GM12878 (cell line): ENCODE data around the gene SALL4. TPM values are rescaled to one million over a fixed set of nuclear protein-coding genes. Genes with fewer than 3 reads are reported as not detected.

Experiments used
- ATAC-seq: fragments of 200-7000 bp; cut with Tn5 transposase; 3 replicates; pipeline ENCODE4 v1.9.1; 2020; ENCODE audit warnings: mild to moderate bottlenecking, moderate library complexity
- BruUV-seq: library from RNA; stranded (reverse); fragments of 400-500 nt; replicated peaks from 2 replicates; lab custom pipeline; 2021; lab: Mats Ljungman, UMichigan
- CTCF ChIA-PET: fragments of 300-600 bp; sonication (Branson Sonifier 250); formaldehyde crosslinking; extraction: SDS; loops from one replicate; lab custom pipeline; 2021; ENCODE audit warnings: inconsistent platforms; lab: Yijun Ruan, JAX
- POLR2A ChIA-PET: fragments of 350-600 bp; formaldehyde crosslinking; extraction: SDS; loops from one replicate; lab custom pipeline; 2021; ENCODE audit warnings: inconsistent platforms; lab: Charles Lee
- RAD21 ChIA-PET: fragments of 300-600 bp; sonication (Branson Sonifier 250); formaldehyde crosslinking; loops from one replicate; lab custom pipeline; 2023; ENCODE audit warnings: antibody characterized with exemption; ENCODE audit not compliant: unreplicated experiment; lab: Charles Lee
- SMC1A ChIA-PET: fragments of 300-600 bp; sonication (Branson Sonifier 250); formaldehyde crosslinking; loops from one replicate; lab custom pipeline; 2023; ENCODE audit not compliant: unreplicated experiment, uncharacterized antibody; lab: Charles Lee
- DNase-seq: peaks from one replicate; pipeline ENCODE4 v3.0.0-alpha.2; 2011; ENCODE audit warnings: low read depth, low spot score
- FAIRE-seq: peaks from 3 replicates; lab custom pipeline; 2011; peaks lifted over from hg19 to GRCh38; lab: Jason Lieb, UNC
- H2AFZ ChIP-seq: 2 replicates; pipeline ENCODE4 v1.6.0; 2011; ENCODE audit warnings: low read depth, low read length, control low read depth; ENCODE audit not compliant: control insufficient read depth
- H3K27ac ChIP-seq: 2 replicates; pipeline ENCODE4 v1.5.1; 2011; ENCODE audit warnings: control low read depth; ENCODE audit not compliant: control insufficient read depth, insufficient read depth
- H3K27me3 ChIP-seq, 2 experiments: replicated peaks in 1 of 2; 2 replicates each; pipeline versions ENCODE4 v1.6.0 to v1.6.1; 2011; ENCODE audit warnings: low read length in 1 of 2; ENCODE audit not compliant: control insufficient read depth in 2 of 2, insufficient read depth in 2 of 2
- H3K36me3 ChIP-seq, 2 experiments: 2 replicates each; pipeline ENCODE4 v1.5.1; 2011; ENCODE audit warnings: low read length in 1 of 2; ENCODE audit not compliant: control insufficient read depth in 2 of 2, insufficient read depth in 2 of 2
- H3K4me1 ChIP-seq: 2 replicates; pipeline ENCODE4 v1.6.1; 2011; ENCODE audit warnings: mild to moderate bottlenecking, low read length, moderate library complexity, mixed read lengths; ENCODE audit not compliant: control insufficient read depth, insufficient read depth
- H3K4me2 ChIP-seq: 2 replicates; pipeline ENCODE4 v1.6.0; 2011; ENCODE audit warnings: control low read depth; ENCODE audit not compliant: control insufficient read depth, insufficient read depth
- H3K4me3 ChIP-seq: fragments of 200-600 bp; sonication (generic); 2 replicates; pipeline ENCODE4 v1.5.1; 2016
- H3K79me2 ChIP-seq: 2 replicates; pipeline ENCODE4 v1.6.0; 2011; ENCODE audit warnings: low read length; ENCODE audit not compliant: control insufficient read depth, insufficient read depth
- H3K9ac ChIP-seq: 2 replicates; pipeline ENCODE4 v1.8.0; 2011; ENCODE audit warnings: low read length, control low read depth, mixed read lengths; ENCODE audit not compliant: control insufficient read depth, insufficient read depth
- H3K9me3 ChIP-seq: replicated peaks from 3 replicates; pipeline ENCODE4 v1.5.1; 2011; ENCODE audit warnings: mild to moderate bottlenecking, low read length; ENCODE audit not compliant: control insufficient read depth, insufficient read depth
- H4K20me1 ChIP-seq: 2 replicates; pipeline ENCODE4 v1.6.0; 2011; ENCODE audit not compliant: control insufficient read depth, insufficient read depth
- CBX5 ChIP-seq: sonication (generic); IDR thresholded peaks from 2 replicates; pipeline ENCODE4 v1.6.1; 2016; ENCODE audit warnings: low read depth, moderate library complexity, mild to moderate bottlenecking, inconsistent platforms
- EED ChIP-seq: sonication (generic); IDR thresholded peaks from 2 replicates; pipeline ENCODE4 v1.6.1; 2016; ENCODE audit warnings: antibody characterized with exemption, low read depth
- ETV6 ChIP-seq, 2 experiments: fragments of 450-650 bp in 1 of 2; IDR thresholded peaks in 1 of 2; conservative IDR thresholded peaks in 1 of 2; 2 replicates each; pipeline ENCODE4 v1.6.1; 2014; ENCODE audit warnings: antibody characterized with exemption in 1 of 2, borderline replicate concordance in 1 of 2, low read depth in 1 of 2, mild to moderate bottlenecking in 1 of 2, moderate library complexity in 1 of 2
- POU2F2 ChIP-seq: IDR thresholded peaks from 3 replicates; pipeline ENCODE4 v1.6.1; 2011; ENCODE audit warnings: low read depth, mild to moderate bottlenecking, low read length, borderline replicate concordance
- TCF12 ChIP-seq: IDR thresholded peaks from 2 replicates; pipeline ENCODE4 v1.6.1; 2011; ENCODE audit warnings: low read depth, mild to moderate bottlenecking, low read length
- YY1 ChIP-seq: IDR thresholded peaks from 2 replicates; pipeline ENCODE4 v1.6.1; 2011; ENCODE audit warnings: low read depth, mild to moderate bottlenecking, low read length
- ZBTB40 ChIP-seq: fragments of 450-650 bp; IDR thresholded peaks from 2 replicates; pipeline ENCODE4 v1.6.1; 2016; ENCODE audit warnings: mild to moderate bottlenecking, moderate library complexity, borderline replicate concordance
- WGBS: methylation state at CpG from one replicate; pipeline ENCODE4 v1.1.6; 2016; ENCODE audit warnings: low lambda C conversion rate; ENCODE audit not compliant: insufficient replicate concordance, insufficient coverage; ENCODE audit errors: missing lambda C conversion rate; 5-methylcytosine and 5-hydroxymethylcytosine counted together
- in situ Hi-C: fragments of 300-500 bp; cut with MboI; formaldehyde crosslinking; loops from 9 replicates; pipeline ENCODE4 v1.14.3; 2018; ENCODE audit warnings: mixed read lengths
- intact Hi-C: fragments of 100-400 bp; cut with micrococcal nuclease; formaldehyde crosslinking; loops from one replicate; pipeline ENCODE4 v1.14.2; 2022; ENCODE audit not compliant: unreplicated experiment
- polyA plus RNA-seq, 11 experiments: library from polyadenylated mRNA; depleted of rRNA in 4 of 11; unstranded in 6 of 11; stranded (reverse) in 5 of 11; fragments of >200 nt; fragmentation: Nextera tagmentation in 4 of 11; fragmentation: Illumina TruSeq in 1 of 11; extraction: Ambion mirVana in 4 of 11; extraction: Trizol in 1 of 11; gene quantifications; 1 replicate in 1 of 11; 2 replicates in 10 of 11; pipeline versions ENCODE4 v1.2.1 to v1.2.3, GENCODE V29; 2011 to 2016; ENCODE audit warnings: inconsistent platforms in 2 of 11, missing spikeins in 2 of 11, low read depth in 1 of 11
- total RNA-seq, 4 experiments: library from RNA; depleted of rRNA in 3 of 4; stranded (reverse); fragments of >200 nt in 3 of 4; fragmentation: Illumina TruSeq in 1 of 4; extraction: Trizol in 1 of 4; gene quantifications; 2 replicates each; pipeline versions ENCODE4 v1.2.1 to v1.2.3, GENCODE V29; 2013 to 2021

SALL4 gene
- total and polyA plus RNA-seq, 10 of the 15 experiments (the other 5 are each of a cell fraction or from before 2014, with no cell fraction given) = 0.08 to 1.1 (median 0.23) TPM; not detected in 7

- in situ Hi-C loops = no loop called here
- no TSS peak for BruUV-seq
- DNase-seq (no peak), ATAC-seq (no peak), FAIRE-seq (no peak)
- intact Hi-C loops = no loop called here
- ChIA-PET CTCF (interaction anchor here (1.0 kb wide), 1 partner anchor 10 kb away, joined by 3 read pairs; no protein-coding TSS in a partner anchor), POLR2A (no interaction called here), SMC1A (no interaction called here), RAD21 (no interaction called here)
- TF ChIP-seq ETV6 (conservative IDR thresholded peaks at IDR 0.05 in 1 of 2, IDR thresholded peaks at IDR 0.05 in 1 of 2; ENCODE audit: borderline replicate concordance in 1 of 2, low read depth in 1 of 2) (no peak), POU2F2 (no peak), YY1 (no peak), ZBTB40 (no peak), EED (no peak), TCF12 (no peak), CBX5 (no peak)
- Histone ChIP-seq H3K27me3 (no peaks in the 10 kb centered on the region; a peak in 1 of 4 replicates), H3K4me3 (no peak overlapping the region), H3K27ac (no peak overlapping the region), H3K36me3 (no peaks in the 10 kb centered on the region), H2AFZ (no peak overlapping the region), H4K20me1 (no peaks in the 10 kb centered on the region), H3K79me2 (no peaks in the 10 kb centered on the region), H3K9ac (no peak overlapping the region), H3K4me2 (no peak overlapping the region), H3K9me3 (no peaks in the 10 kb centered on the region), H3K4me1 (no peaks in the 10 kb centered on the region)
- WGBS = 58% methylated on average over 17 of the region's 17 CpGs
Observed at GRCh38 chr20:51790256-51790655, 12.1 kb downstream of the SALL4 start.
